Measurements from ENCODE around the gene TMED8.

- TF ChIP-seq PAX5 (IDR thresholded peaks at IDR 0.05; ENCODE audit: insufficient read depth, low read length, severe bottlenecking) (no peak), POLR2A (IDR thresholded peaks at IDR 0.05; ENCODE audit: low read depth, low read length) (no peak), POLR2AphosphoS5 (IDR thresholded peaks at IDR 0.05; ENCODE audit: low read depth, low read length) (no peak), TAF1 (IDR thresholded peaks at IDR 0.05; ENCODE audit: low read depth, low read length) (no peak)
Observed at GRCh38 chr14:77296906-77297305, 80.0 kb downstream of the TMED8 start.
